HUES64 (cell line): ENCODE measurements around the gene PFKFB2.

Experiments
- H3K27ac ChIP-seq: 2 replicates; pipeline ENCODE4 v1.7.0; 2013; ENCODE audit warnings: low read depth, low read length, inconsistent platforms
- H3K27me3 ChIP-seq: 2 replicates; pipeline ENCODE4 v1.6.1; 2013; ENCODE audit warnings: mild to moderate bottlenecking, low read length; ENCODE audit not compliant: insufficient read depth
- H3K36me3 ChIP-seq: 2 replicates; pipeline ENCODE4 v1.6.1; 2013; ENCODE audit warnings: mild to moderate bottlenecking, low read length; ENCODE audit not compliant: insufficient read depth
- H3K4me1 ChIP-seq: 2 replicates; pipeline ENCODE4 v1.6.1; 2013; ENCODE audit warnings: mild to moderate bottlenecking, low read length, moderate library complexity; ENCODE audit not compliant: insufficient read depth
- H3K4me3 ChIP-seq: 2 replicates; pipeline ENCODE4 v1.5.1; 2013; ENCODE audit warnings: mild to moderate bottlenecking, low read length, moderate library complexity
- H3K9ac ChIP-seq: 2 replicates; pipeline ENCODE4 v1.6.1; 2013; ENCODE audit warnings: mild to moderate bottlenecking, low read depth, low read length
- H3K9me3 ChIP-seq: 2 replicates; pipeline ENCODE4 v1.6.1; 2013; ENCODE audit warnings: low read depth, low read length; ENCODE audit not compliant: insufficient read depth
- WGBS: fragments of 150-250, 120-280 bp; methylation state at CpG from one replicate; pipeline ENCODE4 v1.1.7; 2013; ENCODE audit warnings: missing lambda C conversion rate; 5-methylcytosine and 5-hydroxymethylcytosine counted together

PFKFB2 gene

DNA sequence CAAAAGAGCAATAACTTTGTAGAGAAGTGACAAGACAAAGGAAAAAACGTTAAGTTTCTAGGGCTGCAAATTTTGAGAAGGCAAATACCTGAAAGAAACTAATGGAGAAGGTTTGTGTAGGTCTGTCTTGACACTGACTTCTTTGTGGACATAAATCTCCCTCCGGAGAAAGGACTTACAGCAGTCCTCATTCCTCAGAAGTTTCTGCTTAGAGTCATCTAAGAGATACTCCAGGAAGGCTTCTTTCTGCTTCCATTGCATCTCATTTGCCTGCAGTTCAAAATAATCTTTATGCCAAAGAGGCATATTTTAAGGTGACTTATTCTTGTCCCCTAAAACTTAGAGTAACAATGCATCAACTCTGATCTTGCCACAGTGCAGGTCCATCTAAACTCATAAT lies 31.2 kb downstream of the PFKFB2 start:
- WGBS, result 72% methylated on average over 2 of the region's 2 CpGs
- Histone ChIP-seq H3K9ac (no peak overlapping the region), H3K4me3 (no peak overlapping the region), H3K27ac (no peak overlapping the region), H3K4me1 (0 out of 2 replicates have a peak, but pooled peaks cover 3% of the 10 kb centered on the region), H3K36me3 (no peaks in the 10 kb centered on the region), H3K9me3 (no peaks in the 10 kb centered on the region), H3K27me3 (no peaks in the 10 kb centered on the region)

DNA sequence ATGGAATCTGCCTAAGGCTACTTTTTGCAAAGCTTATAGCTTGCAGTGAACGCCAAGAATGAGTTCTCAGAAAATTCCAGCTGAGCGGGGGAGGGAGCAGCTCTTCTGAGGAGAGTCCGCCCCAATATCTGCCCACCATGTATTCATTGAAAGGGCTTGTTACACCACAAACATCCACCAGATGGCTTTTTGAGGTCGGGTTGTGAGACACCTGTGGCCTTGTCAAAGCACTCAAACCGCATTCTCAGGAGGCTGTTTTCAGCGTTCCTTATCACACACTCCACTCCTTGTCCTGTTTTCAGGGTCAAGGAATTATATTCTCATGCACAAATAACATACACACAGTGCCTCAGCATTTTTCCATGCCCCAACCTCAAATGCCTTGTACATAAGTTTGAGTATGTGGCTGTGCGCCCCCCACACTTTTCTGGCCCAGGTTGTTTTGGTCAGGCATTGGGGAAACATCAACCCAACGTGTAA lies 31.7 kb downstream of the PFKFB2 start:
- H3K9ac ChIP-seq, result no peak overlapping the region
- no peak overlapping the region for H3K27ac ChIP-seq
- H3K4me3 ChIP-seq, result no peak overlapping the region
- H3K9me3 ChIP-seq, result no peaks in the 10 kb centered on the region
- 29% methylated on average over 8 of the region's 8 CpGs for WGBS
- 0 out of 2 replicates have a peak, but pooled peaks cover 3% of the 10 kb centered on the region for H3K4me1 ChIP-seq
- no peaks in the 10 kb centered on the region for H3K36me3 ChIP-seq
- no peaks in the 10 kb centered on the region for H3K27me3 ChIP-seq

DNA sequence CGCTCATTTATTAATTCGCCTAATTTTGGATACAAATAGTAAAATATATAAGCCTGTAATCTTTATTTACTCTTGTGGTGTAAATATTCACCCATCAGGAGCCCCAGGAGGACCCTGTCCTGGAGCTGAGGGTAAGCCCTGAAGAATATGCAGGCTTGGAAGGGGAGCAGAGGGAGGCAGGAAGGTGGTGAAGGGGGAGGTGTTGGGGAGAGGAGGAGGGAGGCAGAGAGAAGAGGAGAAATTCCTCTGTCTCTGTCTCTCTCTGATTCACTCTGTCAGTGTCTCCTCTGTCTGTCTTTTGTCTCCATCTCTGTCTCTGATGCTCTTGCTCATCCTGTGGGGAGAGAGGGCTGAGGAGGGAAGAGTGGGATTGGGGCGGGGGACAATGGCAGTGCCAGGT lies 32.8 kb downstream of the PFKFB2 start:
- Histone ChIP-seq H3K4me1 (0 out of 2 replicates have a peak, but pooled peaks cover 3% of the 10 kb centered on the region), H3K36me3 (no peaks in the 10 kb centered on the region), H3K4me3 (no peak overlapping the region), H3K27me3 (no peaks in the 10 kb centered on the region), H3K9ac (no peak overlapping the region), H3K27ac (no peak overlapping the region), H3K9me3 (no peaks in the 10 kb centered on the region)
- no CpG with 5 or more reads among the region's 3 CpGs for WGBS

DNA sequence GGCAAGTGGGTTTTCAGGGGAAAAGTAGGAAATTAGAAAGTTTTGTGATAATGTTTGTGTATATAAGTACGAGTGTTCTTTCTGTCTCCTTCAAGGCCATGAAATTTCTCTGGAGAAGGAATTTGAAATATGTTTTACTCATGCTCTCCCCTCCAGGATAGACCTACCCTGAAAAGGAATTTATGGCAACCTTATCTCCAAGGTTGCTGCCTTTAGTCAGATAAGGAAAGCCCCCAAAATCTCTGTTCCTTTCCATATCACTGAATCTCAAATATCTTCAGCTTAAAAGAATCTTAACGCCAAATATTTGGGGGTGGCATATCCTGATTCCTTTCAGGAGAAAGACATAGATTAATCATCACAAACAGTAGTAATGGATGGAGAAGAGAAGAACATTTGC lies 35.1 kb downstream of the PFKFB2 start:
- Histone ChIP-seq H3K9me3 (no peaks in the 10 kb centered on the region), H3K4me1 (0 out of 2 replicates have a peak, but pooled peaks cover 3% of the 10 kb centered on the region), H3K27ac (no peak overlapping the region), H3K27me3 (no peaks in the 10 kb centered on the region), H3K9ac (no peak overlapping the region), H3K36me3 (no peaks in the 10 kb centered on the region), H3K4me3 (no peak overlapping the region)
- WGBS, result 89% methylated on average over 1 of the region's 2 CpGs

DNA sequence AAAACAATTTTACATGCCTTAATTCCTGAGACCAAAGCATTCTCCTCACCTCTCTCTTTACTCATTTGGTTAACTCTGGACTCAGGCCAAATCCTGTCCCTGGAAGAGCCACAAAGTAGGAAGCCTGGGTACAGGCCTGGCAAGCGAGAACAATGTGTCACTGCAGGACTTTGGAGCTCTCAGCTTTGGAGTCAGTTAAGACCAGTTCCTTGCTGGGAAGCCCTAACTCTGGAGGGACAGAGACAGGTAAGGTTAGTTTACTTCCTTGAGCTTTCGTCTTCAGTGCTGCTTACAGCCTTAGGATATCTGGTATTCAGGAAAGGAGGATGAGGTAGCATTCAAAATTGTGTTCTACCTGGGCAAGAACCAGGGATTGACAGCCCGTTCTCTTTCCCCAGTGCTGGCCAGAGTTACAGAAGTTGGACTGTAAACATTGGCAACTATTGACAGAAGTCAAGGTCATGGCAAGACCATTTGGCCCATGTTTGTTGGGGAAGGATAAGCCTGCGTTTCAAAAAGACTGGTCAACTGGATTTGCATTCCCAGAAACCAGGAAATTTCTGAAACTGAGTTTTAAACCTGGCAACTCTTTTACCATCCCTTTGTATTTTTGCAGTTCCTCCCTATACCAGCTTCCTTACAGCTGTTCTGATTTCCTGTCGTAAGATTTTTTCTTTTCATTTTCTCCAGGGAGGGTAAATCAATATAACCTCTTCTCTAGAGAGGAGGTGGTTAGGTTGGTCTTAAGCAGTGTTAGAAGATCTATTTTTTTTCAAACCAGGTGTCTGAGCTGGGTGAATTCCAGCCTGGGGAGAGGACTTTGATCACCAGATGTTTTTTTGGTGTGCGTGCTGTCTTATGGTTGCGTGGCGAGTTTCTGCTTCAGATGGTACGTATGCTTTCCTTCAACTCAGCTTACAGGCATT lies 35.9 kb downstream of the PFKFB2 start, which contains the start of gene C4BPB:
C4BPB (plus strand) TSS at position 160 of the 926 bp plus-strand sequence; CDS start at position 832, 672 bp downstream.
- Histone ChIP-seq H3K27me3 (no peaks in the 10 kb centered on the region), H3K9me3 (no peaks in the 10 kb centered on the region), H3K36me3 (no peaks in the 10 kb centered on the region), H3K9ac (no peak within 1 kb of the TSS), H3K27ac (no peak within 1 kb of the TSS), H3K4me1 (0 out of 2 replicates have a peak, but pooled peaks cover 3% of the 10 kb centered on the region), H3K4me3 (no peak within 1 kb of the TSS)
- WGBS, result 94% methylated on average over 8 of the region's 9 CpGs

DNA sequence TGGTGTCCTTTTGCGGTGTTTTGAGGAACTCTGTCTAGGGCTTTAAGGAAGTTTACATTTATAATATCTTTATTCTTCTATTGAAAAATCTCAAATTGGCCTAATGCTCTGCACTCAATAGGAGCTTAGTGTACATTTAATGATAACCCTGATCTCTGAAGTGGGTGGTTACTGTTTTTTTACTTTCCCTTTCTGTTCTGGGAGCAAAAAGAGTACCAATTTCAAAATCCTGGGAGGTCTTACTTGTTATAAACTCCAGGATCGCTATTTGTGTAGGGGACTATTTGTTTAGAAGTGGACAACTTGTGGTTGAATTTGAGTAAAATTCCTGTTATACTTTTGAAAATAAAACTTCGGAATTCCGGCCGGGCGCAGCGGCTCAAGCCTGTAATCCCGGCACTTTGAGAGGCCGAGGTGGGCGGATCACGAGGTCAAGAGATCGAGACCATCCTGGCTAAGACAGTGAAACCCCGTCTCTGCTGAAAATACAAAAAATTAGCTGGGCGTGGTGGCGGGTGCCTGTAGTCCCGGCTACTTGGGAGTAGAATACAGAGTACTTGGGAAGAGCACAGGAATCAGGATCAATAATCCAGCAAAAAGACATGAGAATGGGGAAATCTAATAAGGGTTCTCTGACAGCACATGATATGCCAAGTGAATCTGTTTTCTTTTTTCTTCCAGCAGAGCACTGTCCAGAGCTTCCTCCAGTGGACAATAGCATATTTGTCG lies 36.7 kb downstream of the PFKFB2 start:
- Histone ChIP-seq H3K27me3 (no peaks in the 10 kb centered on the region), H3K4me1 (no peaks in the 10 kb centered on the region), H3K9ac (no peak overlapping the region), H3K9me3 (no peaks in the 10 kb centered on the region), H3K36me3 (no peaks in the 10 kb centered on the region), H3K27ac (no peak overlapping the region), H3K4me3 (no peak overlapping the region)
- WGBS, result 96% methylated on average over 16 of the region's 17 CpGs

DNA sequence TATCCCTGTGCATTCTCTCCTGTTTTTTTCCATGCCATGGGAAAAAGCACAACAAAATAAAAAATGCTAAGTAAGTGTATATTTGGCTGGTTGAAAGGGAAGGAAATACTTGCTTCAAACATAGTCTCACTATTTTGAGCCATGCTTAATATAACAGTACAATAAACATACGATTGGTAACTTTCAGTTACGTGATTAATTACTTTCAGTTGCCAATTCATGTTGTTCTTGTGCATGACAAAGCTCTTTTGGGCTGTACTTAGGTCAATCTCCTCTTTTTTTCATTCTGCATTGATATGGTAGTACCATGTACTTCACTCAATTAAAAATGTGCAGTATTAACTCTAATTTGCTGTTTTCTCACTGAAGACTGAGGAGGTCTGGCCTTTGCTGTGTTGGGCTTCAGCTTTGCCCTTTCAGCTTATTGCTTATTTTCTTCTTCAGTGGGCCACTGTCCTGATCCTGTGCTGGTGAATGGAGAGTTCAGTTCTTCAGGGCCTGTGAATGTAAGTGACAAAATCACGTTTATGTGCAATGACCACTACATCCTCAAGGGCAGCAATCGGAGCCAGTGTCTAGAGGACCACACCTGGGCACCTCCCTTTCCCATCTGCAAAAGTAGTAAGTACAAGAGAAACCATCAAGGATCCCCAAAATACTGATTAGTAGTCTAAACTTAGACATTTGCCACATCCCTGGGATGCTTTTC lies 38.3 kb downstream of the PFKFB2 start:
- Histone ChIP-seq H3K4me1 (no peaks in the 10 kb centered on the region), H3K36me3 (no peaks in the 10 kb centered on the region), H3K9ac (no peak overlapping the region), H3K27me3 (no peaks in the 10 kb centered on the region), H3K27ac (no peak overlapping the region), H3K4me3 (no peak overlapping the region), H3K9me3 (no peaks in the 10 kb centered on the region)
- 94% methylated on average over 4 of the region's 4 CpGs for WGBS

DNA sequence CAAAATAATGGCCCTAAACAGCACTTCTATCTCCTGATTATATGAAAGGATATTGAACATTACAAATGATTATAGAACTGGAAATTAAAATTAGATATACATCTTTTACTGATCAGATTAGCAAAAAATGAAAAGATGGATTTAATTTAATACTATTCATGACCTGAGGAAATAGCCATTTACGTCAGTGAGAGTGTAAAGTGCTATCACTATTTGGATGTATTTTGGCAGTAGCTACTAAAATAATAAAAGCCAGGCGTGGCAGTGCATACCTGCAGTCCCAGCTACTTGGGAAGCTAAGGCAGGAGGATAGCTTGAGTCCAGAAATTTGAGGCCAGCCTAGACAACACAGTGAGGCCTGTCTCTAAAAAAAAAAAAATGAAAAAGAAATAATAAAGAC lies 40.9 kb downstream of the PFKFB2 start:
- no peak overlapping the region for H3K27ac ChIP-seq
- H3K27me3 ChIP-seq, result no peaks in the 10 kb centered on the region
- H3K9ac ChIP-seq, result no peak overlapping the region
- H3K9me3 ChIP-seq, result peaks cover 13% of the 10 kb centered on the region
- no peaks in the 10 kb centered on the region for H3K4me1 ChIP-seq
- no peaks in the 10 kb centered on the region for H3K36me3 ChIP-seq
- 70% methylated on average over 2 of the region's 2 CpGs for WGBS
- no peak overlapping the region for H3K4me3 ChIP-seq

DNA sequence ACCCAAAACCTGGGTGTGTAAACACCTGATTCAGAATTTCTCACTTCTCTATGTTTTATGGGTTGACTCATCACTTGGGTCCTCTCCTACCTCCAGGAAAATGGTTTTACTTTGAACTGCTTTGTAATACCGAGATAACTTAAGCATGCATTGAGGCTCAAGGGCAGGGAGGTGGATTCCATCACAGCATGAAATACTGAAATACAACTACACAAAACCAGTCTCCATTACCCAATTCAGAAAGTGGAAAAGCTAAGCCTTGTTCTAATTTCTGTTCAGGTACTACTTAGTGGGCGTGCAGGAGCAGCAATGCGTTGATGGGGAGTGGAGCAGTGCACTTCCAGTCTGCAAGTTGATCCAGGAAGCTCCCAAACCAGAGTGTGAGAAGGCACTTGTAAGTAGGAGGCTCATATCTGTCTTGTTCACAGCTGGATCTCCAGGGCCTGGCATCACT lies 44.8 kb downstream of the PFKFB2 start:
- Histone ChIP-seq H3K27me3 (no peaks in the 10 kb centered on the region), H3K9ac (no peak overlapping the region), H3K36me3 (no peaks in the 10 kb centered on the region), H3K4me3 (no peak overlapping the region), H3K4me1 (no peaks in the 10 kb centered on the region), H3K27ac (no peak overlapping the region), H3K9me3 (peaks cover 15% of the 10 kb centered on the region)
- WGBS, result 93% methylated on average over 3 of the region's 3 CpGs

DNA sequence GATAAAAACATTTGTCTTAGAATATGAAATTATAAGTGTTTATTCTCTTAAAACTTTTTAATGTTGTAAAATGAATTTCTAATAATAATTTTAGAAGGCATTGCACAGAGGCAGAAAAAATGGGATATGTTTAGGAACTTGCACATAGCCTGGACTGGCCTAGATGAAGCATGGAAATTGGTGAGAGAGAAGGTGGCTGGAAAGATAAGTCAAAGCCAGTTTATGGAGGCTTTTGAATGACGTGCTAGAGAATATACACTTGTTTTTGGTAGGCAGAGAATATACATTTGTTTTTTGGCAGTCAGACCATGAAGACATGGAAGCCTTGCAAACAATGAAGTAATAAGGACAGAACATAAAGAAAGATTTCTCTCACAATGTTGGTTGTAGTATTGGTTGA lies 48.6 kb downstream of the PFKFB2 start:
- Histone ChIP-seq H3K36me3 (no peaks in the 10 kb centered on the region), H3K9ac (no peak overlapping the region), H3K4me1 (no peaks in the 10 kb centered on the region), H3K9me3 (peaks cover 15% of the 10 kb centered on the region), H3K27me3 (no peaks in the 10 kb centered on the region), H3K4me3 (no peak overlapping the region), H3K27ac (no peak overlapping the region)
- WGBS, result 95% methylated on average over 1 of the region's 1 CpG
